DOHH2 (cell line): ENCODE results near the gene NOTCH1.

Experiments
- CTCF ChIP-seq: fragments of 200-600 bp; sonication (generic); IDR thresholded peaks from one replicate; pipeline ENCODE4 v1.5.1; 2014; ENCODE audit warnings: antibody characterized with exemption, mild to moderate bottlenecking, low read depth, low read length; ENCODE audit not compliant: poor library complexity, severe bottlenecking
- EZH2phosphoT487 ChIP-seq: fragments of 200-600 bp; sonication (generic); IDR thresholded peaks from 2 replicates; pipeline ENCODE4 v1.6.1; 2017; ENCODE audit warnings: borderline replicate concordance, mild to moderate bottlenecking, antibody characterized with exemption, low read length, moderate library complexity, mixed read lengths

- TF ChIP-seq EZH2phosphoT487 (no peak), CTCF (no peak)
These were observed 17.0 kb downstream of the NOTCH1 start for GRCh38 chr9:136528716-136529341.
